OCI-LY1 (cell line): ENCODE data around the gene TSHR.

Experiments
- CTCF ChIP-seq: fragments of 200-600 bp; sonication (generic), shearing (Covaris generic); IDR thresholded peaks from 2 replicates; pipeline ENCODE4 v1.5.1; 2017; ENCODE audit warnings: mild to moderate bottlenecking, antibody characterized with exemption, low read length, moderate library complexity, mixed read lengths
- EZH2 ChIP-seq: fragments of 200-600 bp; sonication (generic), shearing (Covaris generic); IDR thresholded peaks from 2 replicates; pipeline ENCODE4 v1.8.0; 2017; ENCODE audit warnings: borderline replicate concordance, mixed run types, mild to moderate bottlenecking, antibody characterized with exemption, low read length, moderate library complexity, mixed read lengths

- TF ChIP-seq CTCF (no peak), EZH2 (no peak)
These were observed 78.3 kb downstream of the TSHR start for GRCh38 chr14:81033698-81034240.
